RPMI8226 (cell line): ENCODE measurements around the gene WARS2.
"Not testable (repeated sequence)": the region's sequence is repeated elsewhere in the genome, so short reads cannot be mapped to it uniquely, and the experiment has no call there.

Source experiments
- DNase-seq: peaks from one replicate; pipeline ENCODE4 v3.0.0-alpha.2; 2015

The WARS2 gene

DNA sequence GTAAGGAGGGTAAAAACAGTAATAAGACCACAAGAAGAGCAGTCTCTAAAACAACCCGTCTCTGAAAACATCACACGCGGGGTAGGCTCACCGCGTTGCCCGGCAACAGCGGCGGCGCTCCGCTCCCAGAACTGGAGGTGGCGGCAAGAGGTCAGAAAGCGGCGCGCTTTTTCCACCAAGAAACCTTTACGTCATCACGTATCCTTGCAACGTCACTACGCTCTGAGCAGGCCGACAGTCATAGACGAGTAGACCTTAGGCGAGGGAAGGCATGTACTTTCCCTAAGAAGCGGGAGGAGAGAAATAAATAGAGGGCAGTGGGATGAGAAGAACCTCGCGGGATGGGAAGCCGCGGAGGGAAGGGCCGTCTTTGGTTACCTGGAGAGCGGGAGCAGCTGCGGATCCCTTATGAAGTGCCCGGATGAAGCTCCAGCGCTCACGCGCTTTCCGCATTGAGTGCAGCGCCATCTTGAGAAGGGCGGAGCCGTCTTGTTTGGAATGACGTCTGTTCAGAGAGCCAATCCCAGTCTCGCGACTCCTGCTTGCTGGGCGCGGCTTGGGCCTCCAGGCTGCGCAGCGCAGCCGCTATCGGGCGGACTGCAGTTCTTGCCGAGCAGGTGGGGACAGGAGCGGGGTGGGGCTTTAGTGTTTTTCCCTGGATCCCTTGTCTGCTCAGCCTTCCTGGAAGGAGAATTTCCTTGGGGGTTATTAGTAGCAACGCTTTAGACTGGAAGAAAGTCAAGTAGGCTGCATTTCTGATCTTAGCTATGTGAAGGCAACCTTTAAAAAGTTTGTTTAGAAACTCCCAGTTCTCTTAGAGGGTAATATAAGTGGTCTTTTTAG, at the start of gene WARS2:
WARS2 (minus strand) TSS at position 477 of the 843 bp plus-strand sequence; CDS start at position 468, 9 bp downstream.
- peak; percentile 94 for DNase-seq

DNA sequence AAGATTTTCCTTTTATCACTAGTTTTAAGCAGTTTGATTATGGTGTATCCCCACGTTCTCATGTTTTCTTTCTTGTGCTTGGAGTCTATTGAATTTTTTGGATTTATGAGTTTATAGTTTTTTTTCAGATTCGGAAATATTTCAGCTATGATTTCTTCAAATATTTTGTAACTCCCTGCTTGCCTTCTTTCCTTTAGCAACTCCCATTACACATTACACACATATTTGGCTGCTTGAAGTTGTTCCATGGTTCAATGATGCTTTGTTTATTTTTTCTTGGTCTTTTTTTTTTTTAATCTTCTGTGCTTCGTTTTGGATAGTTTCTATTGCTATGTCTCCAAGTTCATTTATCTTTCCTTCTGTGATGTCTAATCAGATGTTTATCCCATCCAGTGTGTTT, 48.5 kb upstream of the WARS2 start:
- no peak for DNase-seq

- DNase-seq, result no peak
Measured at GRCh38 chr1:119187416-119187815, 47.0 kb upstream of the WARS2 start.

DNA sequence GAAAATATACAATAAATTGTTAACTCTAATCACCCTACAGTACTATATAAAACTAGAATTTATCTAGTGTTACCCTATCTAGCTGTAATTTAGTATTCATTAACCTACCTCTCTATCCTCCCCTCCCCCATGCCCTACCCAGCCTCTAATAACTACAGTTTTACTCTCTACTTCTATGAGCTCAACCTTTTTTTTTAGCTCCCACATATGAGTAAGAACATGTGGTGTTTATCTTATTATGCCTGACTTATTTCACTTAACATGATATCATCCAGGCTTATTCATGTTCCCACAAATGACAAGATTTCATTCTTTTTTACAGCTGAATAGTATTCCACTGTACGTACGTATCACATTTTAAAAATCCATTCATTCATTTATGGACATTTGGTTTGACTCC, 46.0 kb upstream of the WARS2 start:
- DNase-seq, result no peak

DNA sequence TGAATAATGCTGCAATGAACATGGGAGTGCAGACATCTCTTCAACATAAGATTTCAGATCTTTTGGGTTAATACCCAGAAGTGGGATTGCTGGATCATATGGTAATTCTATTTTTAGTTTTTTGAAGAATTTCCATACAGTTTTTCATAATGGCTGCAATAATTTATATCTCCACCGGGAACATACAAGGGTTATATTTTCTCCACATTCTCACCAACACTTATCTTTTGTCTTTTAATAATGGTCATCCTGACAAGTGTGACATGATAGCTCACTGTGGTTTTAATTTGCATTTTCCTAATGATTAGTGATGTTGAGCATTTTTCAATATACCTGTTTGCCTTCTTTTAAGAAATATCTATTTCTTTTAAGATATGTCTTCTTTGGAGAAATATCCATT, 44.5 kb upstream of the WARS2 start:
- DNase-seq, result no peak

DNA sequence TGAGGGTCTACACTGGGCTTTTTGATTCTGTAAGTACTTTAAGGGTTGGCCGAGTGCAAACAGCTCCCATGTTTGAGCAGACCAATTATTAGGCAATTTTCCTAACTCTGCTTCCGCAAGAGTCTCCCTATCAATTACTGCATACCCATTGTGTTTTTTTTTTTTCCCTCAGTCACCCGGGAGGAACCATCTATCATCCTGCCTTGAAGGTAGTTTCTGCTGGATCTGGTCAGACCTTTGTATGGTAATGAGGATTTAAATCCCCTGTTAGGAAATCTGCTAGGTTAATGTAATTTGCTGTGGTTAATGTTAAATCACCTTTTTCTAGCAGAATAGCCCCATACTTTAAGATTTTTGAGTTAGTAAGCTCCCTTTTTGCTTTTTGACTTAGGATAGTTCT, 40.8 kb upstream of the WARS2 start:
- DNase-seq, result no peak

- no peak for DNase-seq
Measured at GRCh38 chr1:119179051-119179450, 38.6 kb upstream of the WARS2 start.

DNA sequence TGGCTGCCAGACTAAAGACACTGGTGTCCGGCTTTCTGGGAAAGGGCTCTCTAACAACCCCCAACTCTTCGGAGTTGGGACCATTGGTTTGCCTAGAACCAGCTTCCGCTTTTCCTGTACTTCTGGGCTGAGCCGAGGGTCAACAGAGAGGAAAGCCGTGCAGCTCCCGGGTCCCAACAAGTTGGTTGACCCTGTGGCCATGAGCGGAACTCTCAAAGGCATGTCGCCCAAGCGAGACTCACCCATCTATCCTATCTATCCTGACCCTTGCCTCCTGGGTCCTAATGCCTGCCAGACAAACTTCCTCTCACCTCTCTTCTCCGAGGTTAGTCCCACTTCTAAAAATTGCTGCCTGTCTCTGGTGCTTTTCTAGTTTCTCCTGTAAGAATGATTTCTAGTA, 32.5 kb upstream of the WARS2 start:
- DNase-seq, result not testable (repeated sequence)

DNA sequence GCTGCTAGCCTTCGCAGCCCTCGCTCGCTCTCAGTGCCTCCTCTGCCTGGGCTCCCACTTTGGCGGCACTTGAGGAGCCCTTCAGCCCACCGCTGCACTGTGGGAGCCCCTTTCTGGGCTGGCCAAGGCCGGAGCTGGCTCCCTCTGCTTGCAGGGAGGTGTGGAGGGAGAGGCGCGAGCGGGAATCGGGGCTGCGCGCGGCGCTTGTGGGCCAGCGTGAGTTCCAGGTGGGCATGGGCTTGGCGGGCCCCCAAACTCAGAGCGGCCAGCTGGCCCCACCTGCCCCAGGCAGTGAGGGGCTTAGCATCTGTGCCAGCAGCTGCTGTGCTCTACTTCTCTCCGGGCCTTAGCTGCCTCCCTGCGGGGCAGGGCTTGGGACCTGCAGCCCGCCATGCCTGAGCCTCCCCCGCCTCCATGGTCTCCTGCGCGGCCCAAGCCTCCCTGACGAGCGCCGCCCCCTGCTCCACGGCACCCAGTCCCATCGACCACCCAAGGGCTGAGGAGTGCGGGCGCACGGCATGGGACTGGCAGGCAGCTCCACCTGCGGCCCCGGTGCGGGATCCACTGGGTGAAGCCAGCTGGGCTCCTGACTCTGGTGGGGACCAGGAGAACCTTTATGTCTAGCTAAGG, 31.0 kb upstream of the WARS2 start:
- not testable (repeated sequence) for DNase-seq

DNA sequence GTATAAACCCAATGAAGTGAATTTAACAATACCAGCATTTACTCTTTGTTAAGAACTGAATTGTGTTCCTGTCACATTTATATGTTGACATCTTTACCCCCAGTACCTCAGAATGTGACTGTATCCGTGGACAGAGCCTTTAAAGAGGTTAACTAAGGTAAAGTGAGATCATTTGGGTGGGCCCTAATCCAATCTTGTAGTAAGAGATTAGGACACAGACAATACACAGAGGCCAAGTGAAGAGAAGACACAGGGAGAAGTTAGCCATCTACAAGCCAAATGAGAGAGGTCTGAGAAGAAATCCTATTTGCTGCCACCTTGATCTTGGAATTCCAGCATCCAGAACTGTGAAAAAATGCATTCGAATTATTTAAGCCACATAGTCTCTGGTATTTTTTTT, 22.9 kb upstream of the WARS2 start:
- DNase-seq, result no peak

DNA sequence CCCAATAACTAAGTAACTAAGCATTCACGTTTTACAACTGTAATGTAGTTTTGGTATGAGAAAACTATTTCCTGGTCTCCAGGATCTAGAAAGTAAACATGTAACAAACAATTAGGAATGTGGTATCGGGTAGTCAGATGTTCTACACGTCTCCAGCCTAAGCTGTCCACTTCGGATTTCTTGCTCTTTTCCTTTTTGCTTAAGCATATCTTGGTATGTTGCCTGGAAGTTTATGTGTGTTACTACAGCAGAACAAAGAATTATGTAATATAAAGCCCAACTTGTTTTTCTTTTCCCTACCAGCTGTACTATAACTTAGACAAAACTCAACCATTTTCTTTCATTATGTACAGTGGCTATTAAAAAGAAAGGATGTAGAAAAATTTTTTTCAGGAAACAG, 20.4 kb upstream of the WARS2 start:
- no peak for DNase-seq

- no peak for DNase-seq
Measured at GRCh38 chr1:119160409-119160808, 20.0 kb upstream of the WARS2 start.

- DNase-seq, result no peak
Measured at GRCh38 chr1:119159966-119160365, 19.5 kb upstream of the WARS2 start.

DNA sequence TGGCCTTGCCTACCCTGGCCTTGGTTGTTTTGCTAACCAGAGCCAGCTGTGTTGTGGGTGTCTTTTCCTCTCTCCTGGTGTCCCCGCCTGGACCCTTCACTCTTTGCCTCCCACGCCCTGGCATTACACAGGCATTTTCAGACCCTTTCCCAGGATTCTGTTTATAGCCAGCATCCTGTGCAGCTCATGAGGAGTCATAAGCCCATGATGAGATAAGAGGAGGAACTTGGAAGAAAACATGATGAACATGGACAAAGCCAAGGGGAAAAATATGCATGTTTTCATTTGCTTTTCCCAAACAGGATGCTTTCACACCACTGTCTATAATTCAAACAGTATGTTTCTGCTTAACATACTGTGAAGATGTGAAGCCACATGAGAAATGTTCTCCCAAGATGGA, 18.7 kb upstream of the WARS2 start:
- no peak for DNase-seq

- DNase-seq, result not testable (repeated sequence)
Measured at GRCh38 chr1:119156761-119157160, 16.3 kb upstream of the WARS2 start.

GRCh38 chr1:119155069-119155468, 14.6 kb upstream of the WARS2 start:
- not testable (repeated sequence) for DNase-seq

- DNase-seq, result no peak
Measured at GRCh38 chr1:119150150-119150549, 9.7 kb upstream of the WARS2 start.

DNA sequence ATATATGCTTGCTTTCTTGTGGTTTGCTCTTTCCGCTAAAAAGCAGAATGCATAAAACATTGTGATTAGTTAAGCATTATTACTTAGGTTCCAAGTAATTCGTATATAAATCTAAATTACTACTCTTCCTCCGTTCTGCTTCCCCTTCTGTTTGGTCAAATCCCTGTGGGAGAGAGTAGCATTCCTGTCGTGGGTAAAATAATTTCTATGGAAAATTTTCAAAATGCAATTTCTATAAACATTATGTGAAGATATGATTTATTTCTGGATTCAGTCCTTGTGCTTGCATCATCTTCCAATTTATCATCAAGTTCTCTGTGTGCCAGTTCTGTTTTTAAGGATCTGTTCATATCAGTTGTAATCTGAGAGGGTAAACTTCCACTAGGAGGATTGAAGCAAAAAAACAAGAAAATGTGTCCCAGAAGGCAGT, 7.2 kb upstream of the WARS2 start:
- no peak for DNase-seq

DNA sequence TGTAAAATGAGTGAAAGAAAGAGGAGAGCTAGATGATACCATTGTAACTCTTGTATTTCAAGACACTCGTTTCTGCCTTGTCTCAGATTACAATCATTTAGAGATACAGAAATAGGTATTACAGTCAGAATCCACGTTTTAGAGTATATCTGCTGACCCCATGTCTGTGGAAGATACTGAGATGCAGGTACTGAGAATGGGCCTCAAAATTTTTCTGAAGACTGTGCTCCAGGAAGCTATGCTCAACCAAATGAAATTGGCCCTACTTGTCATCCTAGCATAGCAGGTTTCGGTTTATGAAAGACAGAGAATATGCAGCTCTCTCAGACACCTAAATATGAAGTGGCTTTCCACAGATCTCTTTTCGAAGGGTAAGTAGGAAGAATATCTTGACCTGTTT, 6.0 kb upstream of the WARS2 start:
- DNase-seq, result no peak

- no peak for DNase-seq
Measured at GRCh38 chr1:119144813-119145212, 4.4 kb upstream of the WARS2 start.

- no peak for DNase-seq
Measured at GRCh38 chr1:119143706-119144105, 3.3 kb upstream of the WARS2 start.

DNA sequence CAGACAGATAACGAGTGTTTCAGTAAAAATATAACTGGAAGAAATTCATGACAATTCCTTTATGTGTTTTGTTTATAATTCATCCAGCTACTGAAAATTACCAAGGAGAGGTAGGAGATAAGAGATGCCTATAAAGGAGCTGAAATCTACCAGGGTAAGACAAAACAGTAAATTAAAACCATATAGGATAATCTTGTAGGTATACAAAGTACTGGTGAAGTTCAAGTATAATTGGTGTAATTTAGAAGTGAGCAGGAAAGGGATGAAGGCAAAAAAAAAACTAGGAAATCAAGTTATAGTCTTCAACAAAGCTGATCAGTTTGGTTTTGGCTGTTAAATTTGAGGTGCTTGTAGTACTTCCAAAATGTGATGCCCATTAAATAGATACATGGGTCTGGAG, 1.2 kb upstream of the WARS2 start:
- DNase-seq, result no peak

- peak; percentile 48 for DNase-seq
Measured at GRCh38 chr1:119141020-119141424, 569 bp upstream of the WARS2 start.

GRCh38 chr1:119139857-119140176, 636 bp downstream of the WARS2 start:
- peak; percentile 66 for DNase-seq

DNA sequence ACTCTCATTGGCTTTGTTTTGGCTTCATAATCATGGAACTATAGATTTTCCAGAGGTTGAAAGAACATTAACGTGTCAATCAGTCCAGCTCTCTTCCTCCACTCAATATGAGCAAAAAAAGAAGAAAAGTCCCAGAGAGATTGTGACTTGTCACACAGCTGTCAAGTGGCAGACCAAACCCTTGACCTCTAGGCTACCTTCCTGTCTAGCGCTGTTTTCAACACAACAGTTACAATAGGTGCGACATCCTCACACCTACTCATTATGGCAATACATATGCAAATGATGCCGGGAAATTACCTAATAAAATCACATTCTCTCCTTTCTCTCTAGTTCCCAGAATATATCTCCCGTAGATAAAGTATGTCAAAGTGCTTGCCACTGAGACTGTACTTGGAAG, 1.1 kb downstream of the WARS2 start:
- peak; percentile 37 for DNase-seq
